Activated naive CD4-positive, alpha-beta T cell treated with anti-CD3 and anti-CD28 coated beads for 36 hours (primary cell): ENCODE measurements around the gene ZNF860. TPM values are rescaled to one million over a fixed set of nuclear protein-coding genes. Genes with fewer than 3 reads are reported as not detected.

Experiments used
- CTCF ChIA-PET: fragments of 350-600 bp; sonication (Branson Sonifier 250); formaldehyde crosslinking; loops from one replicate; lab custom pipeline; 2021; ENCODE audit warnings: antibody characterized with exemption; lab: Charles Lee
- DNase-seq: peaks from one replicate; pipeline ENCODE4 v3.0.0-alpha.2; 2020
- H3K27ac Mint-ChIP-seq: one replicate; pipeline ENCODE4 v1.8.0; 2021; ENCODE audit warnings: mild to moderate bottlenecking, mixed read lengths
- H3K27me3 Mint-ChIP-seq: one replicate; pipeline ENCODE4 v1.8.0; 2021; ENCODE audit warnings: low read depth, mixed read lengths
- H3K36me3 Mint-ChIP-seq: one replicate; pipeline ENCODE4 v1.8.0; 2021; ENCODE audit warnings: low read depth, mixed read lengths
- H3K4me1 Mint-ChIP-seq: one replicate; pipeline ENCODE4 v1.8.0; 2021; ENCODE audit warnings: low read depth, mixed read lengths
- H3K4me3 Mint-ChIP-seq: one replicate; pipeline ENCODE4 v1.8.0; 2021; ENCODE audit warnings: mild to moderate bottlenecking, moderate library complexity, mixed read lengths
- H3K9me3 Mint-ChIP-seq: one replicate; pipeline ENCODE4 v1.8.0; 2021; ENCODE audit warnings: mixed read lengths
- intact Hi-C: fragments of 100-400 bp; cut with micrococcal nuclease; formaldehyde crosslinking; loops from one replicate; pipeline ENCODE4 v1.15.1; 2023
- total RNA-seq, 2 experiments: library from RNA; stranded (reverse); gene quantifications; one replicate each; pipeline ENCODE4 v1.2.3, GENCODE V29; 2021

Gene ZNF860
- total RNA-seq, 2 experiments from 2014 or later: 0.07 TPM; not detected in 1

DNA sequence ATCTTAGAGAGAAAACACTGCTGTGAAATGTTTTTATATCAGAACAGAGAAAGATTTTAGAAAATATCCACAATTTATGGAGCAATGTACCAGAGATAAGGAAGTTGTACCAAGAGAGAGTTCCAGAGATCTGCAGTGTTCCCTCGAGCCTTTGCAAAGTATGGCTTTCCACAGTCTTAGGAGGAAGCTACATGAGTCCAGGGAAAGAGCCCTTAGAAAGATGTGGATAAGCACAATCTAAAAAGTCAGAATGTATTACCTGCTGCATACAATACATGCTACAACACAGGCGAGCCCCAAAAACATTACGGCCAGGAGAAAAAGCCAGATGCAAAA, 56.4 kb downstream of the ZNF860 start:
- H3K27ac Mint-ChIP-seq: no peak overlapping the region
- no peaks in the 10 kb centered on the region for H3K4me1 Mint-ChIP-seq
- H3K27me3 Mint-ChIP-seq: no peaks in the 10 kb centered on the region
- intact Hi-C loops: no loop called here
- CTCF ChIA-PET: interaction anchor here (1.1 kb wide), 1 partner anchor 20 kb away, joined by 3 read pairs; no protein-coding TSS in a partner anchor
- DNase-seq: no peak
- no peaks in the 10 kb centered on the region for H3K36me3 Mint-ChIP-seq
- H3K9me3 Mint-ChIP-seq: peaks cover 10% of the 10 kb centered on the region
- H3K4me3 Mint-ChIP-seq: no peak overlapping the region

DNA sequence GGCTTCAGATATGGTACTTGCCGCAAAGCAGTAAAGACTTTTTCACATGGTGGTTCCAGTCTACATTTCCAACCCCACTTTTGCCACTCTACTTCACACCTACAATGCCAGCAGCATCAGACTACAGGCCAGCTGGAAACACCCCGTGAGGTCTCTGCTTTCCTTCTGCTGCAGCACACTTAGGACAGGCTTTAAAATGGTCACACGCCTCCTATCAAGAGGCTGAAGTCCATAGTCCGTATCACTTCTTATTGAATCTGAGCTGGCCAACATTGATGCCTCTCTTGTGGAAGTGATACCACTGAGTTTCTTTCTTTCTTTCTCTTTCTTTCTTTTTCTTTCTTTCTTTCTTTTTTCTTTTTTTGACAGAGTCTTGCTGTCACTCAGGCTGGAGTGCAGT, 59.8 kb downstream of the ZNF860 start:
- DNase-seq: no peak
- H3K4me1 Mint-ChIP-seq: no peaks in the 10 kb centered on the region

More for the DNA sequence above, 59.8 kb downstream of the ZNF860 start:
- Mint-ChIP-seq H3K9me3 (peaks cover 15% of the 10 kb centered on the region), H3K4me3 (no peak overlapping the region), H3K27ac (no peak overlapping the region), H3K27me3 (no peaks in the 10 kb centered on the region), H3K36me3 (no peaks in the 10 kb centered on the region)
- intact Hi-C loops: no loop called here
- CTCF ChIA-PET: no interaction called here

Other genes starting within 250 kb of the ZNF860 start
- 1 to 10 TPM; 6.1 to 6.4 TPM for gene OSBPL10, start 488 bp upstream of the ZNF860 start, total RNA-seq
- 10 to 100 TPM; 10.8 to 12.6 TPM for gene GPD1L, start 124.9 kb downstream of the ZNF860 start, total RNA-seq